Activated B cell treated with CpG ODN at 0.5 μM for 24 hours (primary cell): ENCODE measurements around the gene STRN4. TPM values are rescaled to one million over a fixed set of nuclear protein-coding genes. Genes with fewer than 3 reads are reported as not detected.
"Not testable (repeated sequence)": the region's sequence is repeated elsewhere in the genome, so short reads cannot be mapped to it uniquely, and the experiment has no call there.

Source experiments
- ATAC-seq: fragments of 200-7000 bp; cut with Tn5 transposase; one replicate; pipeline ENCODE4 v1.10.0; 2021; ENCODE audit warnings: low read depth, mild to moderate bottlenecking, moderate library complexity
- CTCF ChIA-PET: fragments of 350-600 bp; sonication (Branson Sonifier 250); formaldehyde crosslinking; loops from one replicate; lab custom pipeline; 2021; ENCODE audit warnings: antibody characterized with exemption; lab: Charles Lee
- POLR2A ChIA-PET: fragments of 350-600 bp; sonication (Branson Sonifier 250); formaldehyde crosslinking; loops from one replicate; lab custom pipeline; 2021; ENCODE audit warnings: antibody characterized with exemption; lab: Charles Lee
- DNase-seq: peaks from one replicate; pipeline ENCODE4 v3.0.0; 2022
- H3K27ac Mint-ChIP-seq: one replicate; pipeline ENCODE4 v1.8.0; 2020; ENCODE audit warnings: mixed read lengths
- H3K27me3 Mint-ChIP-seq: one replicate; pipeline ENCODE4 v1.8.0; 2021; ENCODE audit warnings: mixed read lengths
- H3K36me3 Mint-ChIP-seq: one replicate; pipeline ENCODE4 v1.8.0; 2021; ENCODE audit warnings: low read depth, mixed read lengths
- H3K4me1 Mint-ChIP-seq: one replicate; pipeline ENCODE4 v1.8.0; 2021; ENCODE audit warnings: mixed read lengths
- H3K4me3 Mint-ChIP-seq: one replicate; pipeline ENCODE4 v1.8.0; 2020; ENCODE audit warnings: mild to moderate bottlenecking, mixed read lengths
- H3K9me3 Mint-ChIP-seq: one replicate; pipeline ENCODE4 v1.8.0; 2020; ENCODE audit warnings: mixed read lengths
- intact Hi-C: fragments of 100-400 bp; cut with micrococcal nuclease; formaldehyde crosslinking; loops from one replicate; pipeline ENCODE4 v1.15.1; 2024
- total RNA-seq: library from RNA; stranded (reverse); gene quantifications from 2 replicates; pipeline ENCODE4 v1.2.3, GENCODE V29; 2022
- TF ChIP-seq, protein P1 (sequence below): fragments of 200-600 bp; IDR thresholded peaks from one replicate; pipeline ENCODE4 v1.8.0; 2022; ENCODE audit warnings: antibody characterized with exemption, mild to moderate bottlenecking

STRN4 gene
- total RNA-seq, 1 donor from 2014 or later: 90.4 TPM

DNA sequence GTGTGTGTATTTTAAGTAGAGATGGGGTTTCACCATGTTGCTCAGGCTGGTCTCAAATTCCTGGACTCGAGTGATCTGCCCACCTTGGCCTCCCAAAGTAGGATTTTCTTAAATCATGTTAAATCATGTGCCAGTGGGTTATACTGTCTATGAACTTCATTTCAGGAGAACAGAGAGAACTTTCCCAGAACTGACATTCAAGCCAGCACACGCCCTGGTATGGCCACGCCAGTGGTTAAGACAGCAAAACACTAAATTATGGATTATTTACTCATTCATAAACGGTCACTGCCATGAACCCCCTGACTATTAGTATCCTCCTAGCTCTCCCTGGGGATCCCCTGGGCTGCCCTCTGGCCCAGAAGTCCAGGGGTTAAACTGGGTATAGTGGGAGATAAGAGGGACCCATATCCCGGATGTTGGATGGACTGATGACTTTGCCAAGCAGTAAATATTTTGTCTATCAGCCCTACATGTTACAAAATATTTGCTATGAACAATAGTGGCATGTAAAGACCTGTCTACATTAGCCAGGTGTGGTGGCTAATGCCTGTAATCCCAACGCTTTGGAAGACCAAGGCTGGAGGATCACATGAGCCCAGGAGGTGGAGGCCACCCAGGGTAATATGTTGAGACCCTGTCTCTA is 16.1 kb upstream of the STRN4 start:
- H3K9me3 Mint-ChIP-seq: no peaks in the 10 kb centered on the region
- CTCF ChIA-PET: interaction anchor here (1.1 kb wide), 1 partner anchor 79 kb away, joined by 4 read pairs; no protein-coding TSS in a partner anchor
- H3K36me3 Mint-ChIP-seq: no peaks in the 10 kb centered on the region
- H3K4me3 Mint-ChIP-seq: no peak overlapping the region
- intact Hi-C loops: no loop called here
- H3K4me1 Mint-ChIP-seq: peaks cover 5% of the 10 kb centered on the region
- DNase-seq (no peak), ATAC-seq (no peak)
- H3K27ac Mint-ChIP-seq: no peak overlapping the region
- TF ChIP-seq, protein P1, sequence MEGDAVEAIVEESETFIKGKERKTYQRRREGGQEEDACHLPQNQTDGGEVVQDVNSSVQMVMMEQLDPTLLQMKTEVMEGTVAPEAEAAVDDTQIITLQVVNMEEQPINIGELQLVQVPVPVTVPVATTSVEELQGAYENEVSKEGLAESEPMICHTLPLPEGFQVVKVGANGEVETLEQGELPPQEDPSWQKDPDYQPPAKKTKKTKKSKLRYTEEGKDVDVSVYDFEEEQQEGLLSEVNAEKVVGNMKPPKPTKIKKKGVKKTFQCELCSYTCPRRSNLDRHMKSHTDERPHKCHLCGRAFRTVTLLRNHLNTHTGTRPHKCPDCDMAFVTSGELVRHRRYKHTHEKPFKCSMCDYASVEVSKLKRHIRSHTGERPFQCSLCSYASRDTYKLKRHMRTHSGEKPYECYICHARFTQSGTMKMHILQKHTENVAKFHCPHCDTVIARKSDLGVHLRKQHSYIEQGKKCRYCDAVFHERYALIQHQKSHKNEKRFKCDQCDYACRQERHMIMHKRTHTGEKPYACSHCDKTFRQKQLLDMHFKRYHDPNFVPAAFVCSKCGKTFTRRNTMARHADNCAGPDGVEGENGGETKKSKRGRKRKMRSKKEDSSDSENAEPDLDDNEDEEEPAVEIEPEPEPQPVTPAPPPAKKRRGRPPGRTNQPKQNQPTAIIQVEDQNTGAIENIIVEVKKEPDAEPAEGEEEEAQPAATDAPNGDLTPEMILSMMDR: no peak
- POLR2A ChIA-PET: interaction anchor here (0.7 kb wide), 1 partner anchor 29 kb away, joined by 3 read pairs; no protein-coding TSS in a partner anchor
- H3K27me3 Mint-ChIP-seq: no peaks in the 10 kb centered on the region

DNA sequence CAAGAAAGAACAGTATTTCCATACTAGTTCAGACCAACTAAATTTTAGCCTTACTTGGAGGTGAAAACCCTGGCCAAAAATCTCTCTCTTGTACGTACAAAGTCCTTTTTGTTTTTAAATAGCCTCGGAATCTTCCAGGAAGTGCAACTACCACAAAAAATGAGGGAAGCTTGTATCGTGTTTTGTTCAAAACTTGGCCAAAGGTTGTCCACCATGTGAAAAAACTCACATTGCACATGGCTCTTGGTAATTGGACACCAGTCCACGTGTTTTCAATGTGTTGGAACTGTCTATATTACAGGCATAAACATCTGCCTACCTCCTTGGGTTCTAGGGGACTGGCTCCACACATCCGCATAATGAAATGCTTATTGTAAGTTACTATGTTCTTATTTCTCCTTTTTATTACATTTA is 15.2 kb upstream of the STRN4 start:
- Mint-ChIP-seq H3K27ac (no peak overlapping the region), H3K4me1 (peaks cover 3% of the 10 kb centered on the region), H3K4me3 (no peak overlapping the region), H3K9me3 (no peaks in the 10 kb centered on the region), H3K36me3 (peaks cover 6% of the 10 kb centered on the region), H3K27me3 (no peaks in the 10 kb centered on the region)
- ChIA-PET POLR2A (interaction anchor here (0.7 kb wide), 1 partner anchor 28 kb away, joined by 3 read pairs; no protein-coding TSS in a partner anchor), CTCF (interaction anchor here (1.1 kb wide), 1 partner anchor 80 kb away, joined by 4 read pairs; no protein-coding TSS in a partner anchor)
- TF ChIP-seq, protein P1: no peak
- DNase-seq (no peak), ATAC-seq (no peak)
- intact Hi-C loops: no loop called here

DNA sequence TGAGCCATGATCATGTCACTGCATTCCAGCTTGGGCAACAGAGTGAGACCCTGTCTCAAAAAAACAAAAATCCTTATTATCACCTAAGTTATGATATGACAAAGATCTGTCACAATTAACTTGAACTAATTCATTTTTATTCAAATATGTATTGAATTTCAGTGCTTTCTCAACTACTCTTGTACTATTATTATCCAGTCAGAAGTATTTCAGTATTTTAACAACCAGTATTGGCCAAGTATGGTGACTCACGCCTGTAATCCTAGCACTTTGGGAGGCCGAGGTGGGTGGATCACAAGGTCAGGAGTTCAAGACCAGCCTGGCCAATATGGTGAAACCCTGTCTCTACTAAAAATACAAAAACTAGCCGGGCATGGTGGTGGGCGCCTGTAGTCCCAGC is 14.6 kb upstream of the STRN4 start:
- POLR2A ChIA-PET, H3K9me3 Mint-ChIP-seq, CTCF ChIA-PET, H3K36me3 Mint-ChIP-seq, H3K27me3 Mint-ChIP-seq, H3K27ac Mint-ChIP-seq, DNase-seq, ATAC-seq, intact Hi-C loops, H3K4me1 Mint-ChIP-seq, H3K4me3 Mint-ChIP-seq: not testable (repeated sequence)

DNA sequence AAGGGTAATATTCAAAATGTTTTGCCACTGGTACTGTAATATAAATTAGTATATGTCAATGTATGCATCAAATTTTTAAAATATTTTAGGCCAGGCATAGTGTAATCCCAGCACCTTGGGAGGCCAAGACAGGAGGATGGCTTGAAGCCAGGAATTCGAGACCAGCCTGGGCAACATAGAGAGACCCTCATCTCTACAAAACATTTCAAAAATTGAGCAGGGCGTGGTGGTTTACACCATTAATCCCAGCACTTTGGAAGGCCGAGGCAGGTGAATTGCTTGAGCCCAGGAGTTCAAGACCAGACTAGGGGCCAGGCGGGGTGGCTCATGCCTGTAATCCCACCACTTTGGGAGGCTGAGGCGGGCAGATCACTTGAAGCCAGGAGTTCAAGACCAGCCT is 14.1 kb upstream of the STRN4 start:
- Mint-ChIP-seq H3K36me3 (peaks cover 8% of the 10 kb centered on the region), H3K9me3 (no peaks in the 10 kb centered on the region), H3K4me1 (peaks cover 3% of the 10 kb centered on the region), H3K4me3 (no peak overlapping the region), H3K27me3 (no peaks in the 10 kb centered on the region), H3K27ac (no peak overlapping the region)
- ATAC-seq (no peak), DNase-seq (no peak)
- TF ChIP-seq, protein P1: no peak
- POLR2A ChIA-PET: no interaction called here
- intact Hi-C loops: no loop called here
- CTCF ChIA-PET: no interaction called here

DNA sequence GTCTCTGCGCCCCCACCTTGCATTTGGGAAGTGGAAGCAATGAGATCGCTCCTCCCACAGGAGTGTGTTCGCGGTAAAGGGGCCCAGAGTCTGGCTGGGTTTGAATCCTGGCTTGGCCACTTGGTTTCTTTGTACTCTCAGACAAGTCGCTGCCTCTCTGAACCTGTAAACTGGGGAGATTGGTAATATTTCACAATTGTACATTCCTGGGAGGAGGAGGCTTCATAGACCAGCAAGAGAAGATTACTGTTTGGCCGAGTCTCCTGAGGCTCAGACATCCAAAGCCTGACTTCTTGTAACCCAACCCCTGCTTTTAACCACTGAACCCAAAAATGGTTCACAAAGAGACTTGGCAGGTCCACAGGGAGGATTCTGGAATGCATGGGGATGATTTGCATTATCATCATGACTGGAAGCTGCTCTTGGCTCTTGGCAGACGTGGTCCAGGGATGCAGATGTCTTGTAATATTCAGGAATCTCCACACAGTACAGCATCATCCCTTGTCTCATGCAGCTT is 13.6 kb upstream of the STRN4 start:
- no peak overlapping the region for H3K4me3 Mint-ChIP-seq
- H3K36me3 Mint-ChIP-seq: peaks cover 11% of the 10 kb centered on the region
- intact Hi-C loops: loop anchor here (5.0 kb wide), 1 partner anchor 232 kb away; no protein-coding TSS in a partner anchor
- DNase-seq: no peak
- H3K27me3 Mint-ChIP-seq: no peaks in the 10 kb centered on the region
- peaks cover 3% of the 10 kb centered on the region for H3K4me1 Mint-ChIP-seq
- ChIA-PET CTCF (no interaction called here), POLR2A (no interaction called here)
- no peaks in the 10 kb centered on the region for H3K9me3 Mint-ChIP-seq
- no peak for ATAC-seq
- TF ChIP-seq, protein P1: no peak
- no peak overlapping the region for H3K27ac Mint-ChIP-seq
